HEK293 (cell line): ENCODE data around the gene CSRP1.

Source experiments
- BCL11B ChIP-seq: fragments of 450-650 bp; formaldehyde crosslinking; IDR thresholded peaks from 2 replicates; pipeline ENCODE4 v1.5.1; 2016; ENCODE audit warnings: low read depth, missing biosample characterization, missing genetic modification characterization
- GLIS2 ChIP-seq: fragments of 450-650 bp; formaldehyde crosslinking; IDR thresholded peaks from 2 replicates; pipeline ENCODE4 v1.5.1; 2016; ENCODE audit warnings: missing biosample characterization, missing genetic modification characterization
- ZNF169 ChIP-seq: fragments of 450-650 bp; formaldehyde crosslinking; IDR thresholded peaks from 2 replicates; pipeline ENCODE4 v1.5.1; 2016; ENCODE audit warnings: missing biosample characterization, missing genetic modification characterization
- ZNF292 ChIP-seq: fragments of 450-650 bp; formaldehyde crosslinking; IDR thresholded peaks from 2 replicates; pipeline ENCODE4 v1.5.1; 2016; ENCODE audit warnings: low read depth, missing biosample characterization, missing genetic modification characterization, borderline replicate concordance
- ZNF76 ChIP-seq: fragments of 450-650 bp; formaldehyde crosslinking; IDR thresholded peaks from 2 replicates; pipeline ENCODE4; 2016; ENCODE audit warnings: low read depth, missing biosample characterization, missing genetic modification characterization, borderline replicate concordance
- ZNF830 ChIP-seq: fragments of 450-650 bp; IDR thresholded peaks from 2 replicates; pipeline ENCODE4 v1.5.0; 2018; ENCODE audit warnings: missing biosample characterization, missing genetic modification characterization, low read depth, mild to moderate bottlenecking, moderate library complexity
- TF ChIP-seq, protein P1 (sequence below): fragments of 450-650 bp; formaldehyde crosslinking; IDR thresholded peaks from 2 replicates; pipeline ENCODE4 v1.5.1; 2016; ENCODE audit warnings: missing biosample characterization, missing genetic modification characterization, borderline replicate concordance

GRCh38 chr1:201468844-201469644 lies 37.9 kb downstream of the CSRP1 start, which contains the start of gene PHLDA3:
- TF ChIP-seq ZNF830 (tag by site-specific recombination), result no peak
- no peak; the same call in 1 of the 2 replicates for TF ChIP-seq ZNF76 (tag by site-specific recombination)
- no peak; the same call in 1 of the 2 replicates for TF ChIP-seq BCL11B (tag by site-specific recombination)
- no peak for TF ChIP-seq ZNF292
- TF ChIP-seq ZNF169 (tag by site-specific recombination), result no peak
- TF ChIP-seq, protein P1, sequence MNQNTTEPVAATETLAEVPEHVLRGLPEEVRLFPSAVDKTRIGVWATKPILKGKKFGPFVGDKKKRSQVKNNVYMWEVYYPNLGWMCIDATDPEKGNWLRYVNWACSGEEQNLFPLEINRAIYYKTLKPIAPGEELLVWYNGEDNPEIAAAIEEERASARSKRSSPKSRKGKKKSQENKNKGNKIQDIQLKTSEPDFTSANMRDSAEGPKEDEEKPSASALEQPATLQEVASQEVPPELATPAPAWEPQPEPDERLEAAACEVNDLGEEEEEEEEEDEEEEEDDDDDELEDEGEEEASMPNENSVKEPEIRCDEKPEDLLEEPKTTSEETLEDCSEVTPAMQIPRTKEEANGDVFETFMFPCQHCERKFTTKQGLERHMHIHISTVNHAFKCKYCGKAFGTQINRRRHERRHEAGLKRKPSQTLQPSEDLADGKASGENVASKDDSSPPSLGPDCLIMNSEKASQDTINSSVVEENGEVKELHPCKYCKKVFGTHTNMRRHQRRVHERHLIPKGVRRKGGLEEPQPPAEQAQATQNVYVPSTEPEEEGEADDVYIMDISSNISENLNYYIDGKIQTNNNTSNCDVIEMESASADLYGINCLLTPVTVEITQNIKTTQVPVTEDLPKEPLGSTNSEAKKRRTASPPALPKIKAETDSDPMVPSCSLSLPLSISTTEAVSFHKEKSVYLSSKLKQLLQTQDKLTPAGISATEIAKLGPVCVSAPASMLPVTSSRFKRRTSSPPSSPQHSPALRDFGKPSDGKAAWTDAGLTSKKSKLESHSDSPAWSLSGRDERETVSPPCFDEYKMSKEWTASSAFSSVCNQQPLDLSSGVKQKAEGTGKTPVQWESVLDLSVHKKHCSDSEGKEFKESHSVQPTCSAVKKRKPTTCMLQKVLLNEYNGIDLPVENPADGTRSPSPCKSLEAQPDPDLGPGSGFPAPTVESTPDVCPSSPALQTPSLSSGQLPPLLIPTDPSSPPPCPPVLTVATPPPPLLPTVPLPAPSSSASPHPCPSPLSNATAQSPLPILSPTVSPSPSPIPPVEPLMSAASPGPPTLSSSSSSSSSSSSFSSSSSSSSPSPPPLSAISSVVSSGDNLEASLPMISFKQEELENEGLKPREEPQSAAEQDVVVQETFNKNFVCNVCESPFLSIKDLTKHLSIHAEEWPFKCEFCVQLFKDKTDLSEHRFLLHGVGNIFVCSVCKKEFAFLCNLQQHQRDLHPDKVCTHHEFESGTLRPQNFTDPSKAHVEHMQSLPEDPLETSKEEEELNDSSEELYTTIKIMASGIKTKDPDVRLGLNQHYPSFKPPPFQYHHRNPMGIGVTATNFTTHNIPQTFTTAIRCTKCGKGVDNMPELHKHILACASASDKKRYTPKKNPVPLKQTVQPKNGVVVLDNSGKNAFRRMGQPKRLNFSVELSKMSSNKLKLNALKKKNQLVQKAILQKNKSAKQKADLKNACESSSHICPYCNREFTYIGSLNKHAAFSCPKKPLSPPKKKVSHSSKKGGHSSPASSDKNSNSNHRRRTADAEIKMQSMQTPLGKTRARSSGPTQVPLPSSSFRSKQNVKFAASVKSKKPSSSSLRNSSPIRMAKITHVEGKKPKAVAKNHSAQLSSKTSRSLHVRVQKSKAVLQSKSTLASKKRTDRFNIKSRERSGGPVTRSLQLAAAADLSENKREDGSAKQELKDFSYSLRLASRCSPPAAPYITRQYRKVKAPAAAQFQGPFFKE (tag by site-specific recombination), result no peak
- TF ChIP-seq GLIS2 (tag by site-specific recombination), result peak; percentile 91
